Natural killer cell treated with Interleukin-12 subunit alpha and Interleukin-12 subunit beta and Interleukin-15 and Interleukin-18, amount 100 ng/mL, for 72 hours (primary cell): Measurements from ENCODE around the gene SPSB4. TPM values are rescaled to one million over a fixed set of nuclear protein-coding genes. Genes with fewer than 3 reads are reported as not detected.
"Not testable (repeated sequence)": the region's sequence is repeated elsewhere in the genome, so short reads cannot be mapped to it uniquely, and the experiment has no call there.

ENCODE experiments used
- ATAC-seq, 2 donors: fragments of 150-1000 bp; cut with Tn5 transposase in 1 of 2; sonication (Bioruptor Pico), chemical (Tn5 transposase) in 1 of 2; 2 replicates each; pipeline ENCODE4 v1.10.0; 2021
- DNase-seq: peaks from one replicate; pipeline ENCODE4 v3.0.0; 2022; ENCODE audit warnings: low spot score
- H3K27ac Mint-ChIP-seq, 2 donors: 1 replicate in 1 of 2; 2 replicates in 1 of 2; pipeline ENCODE4 v1.8.0; 2022; ENCODE audit warnings: mixed read lengths in 2 of 2, mild to moderate bottlenecking in 1 of 2, moderate library complexity in 1 of 2
- H3K27me3 Mint-ChIP-seq, 2 donors: 1 replicate in 1 of 2; 2 replicates in 1 of 2; pipeline ENCODE4 v1.8.0; 2022; ENCODE audit warnings: mixed read lengths in 2 of 2
- H3K36me3 Mint-ChIP-seq: one replicate; pipeline ENCODE4 v1.8.0; 2022; ENCODE audit warnings: mixed read lengths
- H3K4me1 Mint-ChIP-seq, 2 donors: 1 replicate in 1 of 2; 2 replicates in 1 of 2; pipeline ENCODE4 v1.8.0; 2022; ENCODE audit warnings: low read depth in 2 of 2, mixed read lengths in 2 of 2, mild to moderate bottlenecking in 1 of 2
- H3K4me3 Mint-ChIP-seq: one replicate; pipeline ENCODE4 v1.8.0; 2022; ENCODE audit warnings: mixed read lengths
- H3K9me3 Mint-ChIP-seq: 2 replicates; pipeline ENCODE4 v1.8.0; 2022; ENCODE audit warnings: mixed read lengths
- total RNA-seq, 2 donors: library from RNA; stranded (reverse); gene quantifications; one replicate each; pipeline ENCODE4 v1.2.3, GENCODE V29; 2022

Gene SPSB4
- total RNA-seq, 2 donors from 2014 or later, result not detected

GRCh38 chr3:141115789-141116541 is 64.8 kb downstream of the SPSB4 start:
- DNase-seq, result no peak
- no peak for ATAC-seq
- H3K27ac Mint-ChIP-seq, result no peak overlapping the region
- H3K9me3 Mint-ChIP-seq, result no peaks in the 10 kb centered on the region
- H3K36me3 Mint-ChIP-seq, result no peaks in the 10 kb centered on the region
- H3K4me3 Mint-ChIP-seq, result no peak overlapping the region
- H3K27me3 Mint-ChIP-seq, result peaks cover 14 to 17% of the 10 kb centered on the region in 2 donors
- H3K4me1 Mint-ChIP-seq, result no peaks in the 10 kb centered on the region

GRCh38 chr3:141116721-141117120 is 65.6 kb downstream of the SPSB4 start:
- Mint-ChIP-seq H3K27ac (no peak overlapping the region), H3K4me1 (no peaks in the 10 kb centered on the region), H3K27me3 (peaks cover 19 to 21% of the 10 kb centered on the region in 2 donors), H3K4me3 (no peak overlapping the region), H3K36me3 (no peaks in the 10 kb centered on the region), H3K9me3 (no peaks in the 10 kb centered on the region)
- ATAC-seq, result peak in 1 of 2 donors; percentile 15
- DNase-seq, result no peak

- H3K36me3 Mint-ChIP-seq, H3K4me3 Mint-ChIP-seq, DNase-seq, H3K4me1 Mint-ChIP-seq, H3K27ac Mint-ChIP-seq, ATAC-seq, H3K9me3 Mint-ChIP-seq: not testable (repeated sequence)
- peaks cover 17 to 29% of the 10 kb centered on the region in 2 donors for H3K27me3 Mint-ChIP-seq
Observed at GRCh38 chr3:141117982-141118381, 66.8 kb downstream of the SPSB4 start.

- H3K27ac Mint-ChIP-seq, result no peak overlapping the region
- no peak for DNase-seq
- H3K4me1 Mint-ChIP-seq, result no peaks in the 10 kb centered on the region
- H3K4me3 Mint-ChIP-seq, result no peak overlapping the region
- ATAC-seq, result no peak
- peaks cover 17 to 45% of the 10 kb centered on the region in 2 donors for H3K27me3 Mint-ChIP-seq
- H3K36me3 Mint-ChIP-seq, result no peaks in the 10 kb centered on the region
- H3K9me3 Mint-ChIP-seq, result no peaks in the 10 kb centered on the region
Observed at GRCh38 chr3:141122455-141123030, 71.4 kb downstream of the SPSB4 start.

GRCh38 chr3:141123677-141124410 is 72.7 kb downstream of the SPSB4 start:
- peaks cover 9% of the 10 kb centered on the region in 2 donors for H3K4me1 Mint-ChIP-seq
- no peak overlapping the region for H3K4me3 Mint-ChIP-seq
- DNase-seq (no peak), ATAC-seq (peak in 1 of 2 donors; percentile 20)
- H3K9me3 Mint-ChIP-seq, result no peaks in the 10 kb centered on the region
- H3K27ac Mint-ChIP-seq, result no peak overlapping the region
- H3K36me3 Mint-ChIP-seq, result no peaks in the 10 kb centered on the region
- H3K27me3 Mint-ChIP-seq, result peaks cover 17 to 43% of the 10 kb centered on the region in 2 donors

- ATAC-seq (no peak), DNase-seq (no peak)
- no peaks in the 10 kb centered on the region for H3K9me3 Mint-ChIP-seq
- no peaks in the 10 kb centered on the region for H3K36me3 Mint-ChIP-seq
- peaks cover 9 to 14% of the 10 kb centered on the region in 2 donors for H3K4me1 Mint-ChIP-seq
- peaks cover 16 to 36% of the 10 kb centered on the region in 2 donors for H3K27me3 Mint-ChIP-seq
- H3K4me3 Mint-ChIP-seq, result no peak overlapping the region
- no peak overlapping the region for H3K27ac Mint-ChIP-seq
Observed at GRCh38 chr3:141124715-141125114, 73.6 kb downstream of the SPSB4 start.

GRCh38 chr3:141125351-141125750 is 74.2 kb downstream of the SPSB4 start:
- DNase-seq, result no peak
- Mint-ChIP-seq H3K4me3 (no peak overlapping the region), H3K27ac (no peak overlapping the region)

GRCh38 chr3:141126661-141127343 is 75.7 kb downstream of the SPSB4 start:
- H3K36me3 Mint-ChIP-seq, result no peaks in the 10 kb centered on the region
- H3K4me1 Mint-ChIP-seq, result peaks cover 9 to 14% of the 10 kb centered on the region in 2 donors
- DNase-seq (no peak), ATAC-seq (no peak)
- peaks cover 8 to 24% of the 10 kb centered on the region in 2 donors for H3K27me3 Mint-ChIP-seq
- H3K9me3 Mint-ChIP-seq, result no peaks in the 10 kb centered on the region
- H3K27ac Mint-ChIP-seq, result no peak overlapping the region
- H3K4me3 Mint-ChIP-seq, result no peak overlapping the region

More at GRCh38 chr3:141125351-141125750, 74.2 kb downstream of the SPSB4 start:
- Mint-ChIP-seq H3K27me3 (peaks cover 10 to 31% of the 10 kb centered on the region in 2 donors), H3K36me3 (no peaks in the 10 kb centered on the region), H3K4me1 (peaks cover 9 to 14% of the 10 kb centered on the region in 2 donors), H3K9me3 (no peaks in the 10 kb centered on the region)
- ATAC-seq, result no peak

GRCh38 chr3:141127344-141128125 is 76.4 kb downstream of the SPSB4 start:
- no peak for DNase-seq
- no peak overlapping the region for H3K4me3 Mint-ChIP-seq

GRCh38 chr3:141128126-141128777 is 77.1 kb downstream of the SPSB4 start:
- DNase-seq, result no peak
- Mint-ChIP-seq H3K4me1 (peaks cover 9 to 14% of the 10 kb centered on the region in 2 donors), H3K9me3 (no peaks in the 10 kb centered on the region), H3K4me3 (no peak overlapping the region), H3K36me3 (no peaks in the 10 kb centered on the region), H3K27me3 (peaks cover 9 to 20% of the 10 kb centered on the region in 2 donors), H3K27ac (no peak overlapping the region)
- peak in 1 of 2 donors; percentile 33 for ATAC-seq

More at GRCh38 chr3:141127344-141128125, 76.4 kb downstream of the SPSB4 start:
- no peak overlapping the region for H3K27ac Mint-ChIP-seq
- H3K9me3 Mint-ChIP-seq, result no peaks in the 10 kb centered on the region
- H3K27me3 Mint-ChIP-seq, result peaks cover 8 to 20% of the 10 kb centered on the region in 2 donors
- H3K36me3 Mint-ChIP-seq, result no peaks in the 10 kb centered on the region
- no peak for ATAC-seq
- peaks cover 9 to 14% of the 10 kb centered on the region in 2 donors for H3K4me1 Mint-ChIP-seq

GRCh38 chr3:141129049-141129448 is 77.9 kb downstream of the SPSB4 start:
- ATAC-seq (no peak), DNase-seq (no peak)
- Mint-ChIP-seq H3K27me3 (peaks cover 10 to 21% of the 10 kb centered on the region in 2 donors), H3K4me3 (no peak overlapping the region), H3K36me3 (no peaks in the 10 kb centered on the region), H3K4me1 (peaks cover 9 to 14% of the 10 kb centered on the region in 2 donors), H3K27ac (no peak overlapping the region), H3K9me3 (no peaks in the 10 kb centered on the region)

GRCh38 chr3:141129541-141130011 is 78.4 kb downstream of the SPSB4 start:
- Mint-ChIP-seq H3K4me3 (no peak overlapping the region), H3K36me3 (no peaks in the 10 kb centered on the region), H3K9me3 (no peaks in the 10 kb centered on the region), H3K27ac (no peak overlapping the region), H3K27me3 (peaks cover 6 to 21% of the 10 kb centered on the region in 2 donors), H3K4me1 (peaks cover 9 to 14% of the 10 kb centered on the region in 2 donors)
- no peak for ATAC-seq
- no peak for DNase-seq
